Lower leg skin (tissue), 3 donors: Measurements from ENCODE around the gene GALNT12.

Experiments
- POLR2A ChIP-seq, 2 donors: fragments of 450-650 bp; IDR thresholded peaks; one replicate each; pipeline ENCODE4 v1.6.1; 2016 to 2017; ENCODE audit warnings: antibody characterized with exemption in 2 of 2, mild to moderate bottlenecking in 1 of 2, moderate library complexity in 1 of 2
- TF ChIP-seq, protein P1 (sequence below), 3 donors: fragments of 450-650 bp; IDR thresholded peaks; one replicate each; pipeline ENCODE4 v1.5.1; 2016; ENCODE audit warnings: antibody characterized with exemption in 3 of 3, mild to moderate bottlenecking in 3 of 3, moderate library complexity in 2 of 3

DNA sequence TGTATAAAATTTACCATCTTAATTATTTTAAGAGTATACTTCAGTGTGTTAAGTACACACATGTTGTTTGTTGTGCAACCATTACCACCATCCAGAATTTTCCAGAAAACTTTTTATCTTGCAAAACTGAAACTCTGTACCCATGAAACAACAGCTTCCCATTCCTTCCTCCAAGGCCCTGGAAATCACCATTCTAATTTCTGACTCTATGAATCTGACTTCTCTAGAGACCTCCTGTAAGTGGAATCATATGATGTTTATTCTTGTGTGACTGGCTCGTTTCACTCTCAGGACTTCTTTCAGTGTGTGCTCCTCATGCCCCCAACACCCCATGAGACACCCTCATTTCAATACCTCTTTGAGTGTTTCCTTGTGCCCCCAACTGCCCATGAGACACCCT is 75.8 kb downstream of the GALNT12 start:
- TF ChIP-seq, protein P1, sequence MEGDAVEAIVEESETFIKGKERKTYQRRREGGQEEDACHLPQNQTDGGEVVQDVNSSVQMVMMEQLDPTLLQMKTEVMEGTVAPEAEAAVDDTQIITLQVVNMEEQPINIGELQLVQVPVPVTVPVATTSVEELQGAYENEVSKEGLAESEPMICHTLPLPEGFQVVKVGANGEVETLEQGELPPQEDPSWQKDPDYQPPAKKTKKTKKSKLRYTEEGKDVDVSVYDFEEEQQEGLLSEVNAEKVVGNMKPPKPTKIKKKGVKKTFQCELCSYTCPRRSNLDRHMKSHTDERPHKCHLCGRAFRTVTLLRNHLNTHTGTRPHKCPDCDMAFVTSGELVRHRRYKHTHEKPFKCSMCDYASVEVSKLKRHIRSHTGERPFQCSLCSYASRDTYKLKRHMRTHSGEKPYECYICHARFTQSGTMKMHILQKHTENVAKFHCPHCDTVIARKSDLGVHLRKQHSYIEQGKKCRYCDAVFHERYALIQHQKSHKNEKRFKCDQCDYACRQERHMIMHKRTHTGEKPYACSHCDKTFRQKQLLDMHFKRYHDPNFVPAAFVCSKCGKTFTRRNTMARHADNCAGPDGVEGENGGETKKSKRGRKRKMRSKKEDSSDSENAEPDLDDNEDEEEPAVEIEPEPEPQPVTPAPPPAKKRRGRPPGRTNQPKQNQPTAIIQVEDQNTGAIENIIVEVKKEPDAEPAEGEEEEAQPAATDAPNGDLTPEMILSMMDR (IDR thresholded peaks at IDR 0.05), result no peak
- no peak for TF ChIP-seq POLR2A (IDR thresholded peaks at IDR 0.05)
